ENCODE results near the gene MS4A4A.

The MS4A4A gene

GRCh38 chr11:60321051-60321450 is 40.6 kb downstream of the MS4A4A start:
- no peaks in the 10 kb centered on the region for H3K27me3 ChIP-seq (ENCODE audit: control insufficient read depth in 2 of 2, insufficient read depth in 2 of 2, low read length in 2 of 2)
- no peaks in the 10 kb centered on the region for H3K4me1 ChIP-seq (ENCODE audit: control insufficient read depth in 2 of 2, insufficient read depth in 2 of 2, low read length in 2 of 2)
- H3K27ac ChIP-seq (ENCODE audit: low read depth in 2 of 2, low read length in 2 of 2), result no peak overlapping the region
- peaks cover 0 to 2% of the 10 kb centered on the region in 2 donors for H3K9me3 ChIP-seq (ENCODE audit: control insufficient read depth in 2 of 2, low read length in 2 of 2)
- H3K9ac ChIP-seq (ENCODE audit: low read depth in 1 of 2, low read length in 2 of 2), result no peak overlapping the region
- no peak overlapping the region for H3K4me3 ChIP-seq (ENCODE audit: low read length in 2 of 2)
- no peaks in the 10 kb centered on the region for H3K36me3 ChIP-seq (ENCODE audit: control insufficient read depth in 2 of 2, insufficient read depth in 2 of 2, low read length in 2 of 2)

- Histone ChIP-seq H3K4me3 (ENCODE audit: low read length in 2 of 2) (no peak within 1 kb of the TSS), H3K27me3 (ENCODE audit: control insufficient read depth in 2 of 2, insufficient read depth in 2 of 2, low read length in 2 of 2) (no peaks in the 10 kb centered on the region), H3K4me1 (ENCODE audit: control insufficient read depth in 2 of 2, insufficient read depth in 2 of 2, low read length in 2 of 2) (no peaks in the 10 kb centered on the region), H3K36me3 (ENCODE audit: control insufficient read depth in 2 of 2, insufficient read depth in 2 of 2, low read length in 2 of 2) (no peaks in the 10 kb centered on the region), H3K9me3 (ENCODE audit: control insufficient read depth in 2 of 2, low read length in 2 of 2) (peaks cover 0 to 5% of the 10 kb centered on the region in 2 donors), H3K27ac (ENCODE audit: low read depth in 2 of 2, low read length in 2 of 2) (no peak within 1 kb of the TSS), H3K9ac (ENCODE audit: low read depth in 1 of 2, low read length in 2 of 2) (no peak within 1 kb of the TSS)
Measured at GRCh38 chr11:60326955-60327354, 46.5 kb downstream of the MS4A4A start, which contains the start of gene MS4A6E. Gene MS4A6E, plus strand, starts transcription at chr11:60327255. Its CDS starts 7,641 bp downstream, at chr11:60334896.

DNA sequence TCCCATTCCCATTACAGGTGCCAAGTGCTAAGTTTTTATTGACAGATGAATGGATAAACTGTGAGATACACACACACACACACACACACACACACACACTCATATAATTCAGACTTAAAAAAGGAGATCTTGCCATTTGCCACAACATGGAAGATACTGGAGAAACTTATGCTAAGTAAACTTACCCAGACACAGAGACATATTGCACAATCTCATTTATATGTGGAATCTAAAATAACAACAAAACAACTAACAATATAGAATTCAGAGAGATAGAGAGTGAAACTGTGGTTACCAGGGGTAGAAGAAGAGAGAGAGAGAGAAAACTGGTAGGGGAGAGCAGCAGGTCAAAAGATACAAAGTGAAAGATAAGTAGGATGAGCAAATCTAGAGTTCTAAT is 48.0 kb downstream of the MS4A4A start:
- Histone ChIP-seq H3K9ac (ENCODE audit: low read depth in 1 of 2, low read length in 2 of 2) (no peak overlapping the region), H3K4me3 (ENCODE audit: low read length in 2 of 2) (no peak overlapping the region), H3K4me1 (ENCODE audit: control insufficient read depth in 2 of 2, insufficient read depth in 2 of 2, low read length in 2 of 2) (no peaks in the 10 kb centered on the region), H3K27me3 (ENCODE audit: control insufficient read depth in 2 of 2, insufficient read depth in 2 of 2, low read length in 2 of 2) (no peaks in the 10 kb centered on the region), H3K36me3 (ENCODE audit: control insufficient read depth in 2 of 2, insufficient read depth in 2 of 2, low read length in 2 of 2) (no peaks in the 10 kb centered on the region), H3K27ac (ENCODE audit: low read depth in 2 of 2, low read length in 2 of 2) (no peak overlapping the region), H3K9me3 (ENCODE audit: control insufficient read depth in 2 of 2, low read length in 2 of 2) (peaks cover 0 to 5% of the 10 kb centered on the region in 2 donors)

DNA sequence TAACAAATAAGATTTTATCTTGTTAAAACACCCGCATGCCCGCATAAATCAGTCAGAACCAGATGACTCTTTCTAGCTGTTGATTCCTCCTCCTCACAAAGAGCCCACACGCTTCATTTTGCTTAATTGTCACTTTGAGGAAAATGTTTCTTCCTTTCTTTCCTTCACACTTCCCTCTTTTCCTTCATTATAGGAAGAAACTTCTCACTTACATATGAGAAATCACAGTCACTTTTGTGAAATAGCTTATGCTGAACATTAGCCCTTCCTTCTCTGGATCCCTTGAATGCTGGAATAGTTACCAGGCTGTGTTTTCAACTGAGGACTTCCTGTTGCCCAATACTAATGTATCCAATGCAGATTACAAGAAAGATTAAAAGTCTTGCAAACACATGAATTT is 52.4 kb downstream of the MS4A4A start:
- no peak overlapping the region for H3K27ac ChIP-seq (ENCODE audit: low read depth in 2 of 2, low read length in 2 of 2)
- H3K4me1 ChIP-seq (ENCODE audit: control insufficient read depth in 2 of 2, insufficient read depth in 2 of 2, low read length in 2 of 2), result peaks cover 0 to 2% of the 10 kb centered on the region in 2 donors
- no peak overlapping the region for H3K4me3 ChIP-seq (ENCODE audit: low read length in 2 of 2)
- H3K9ac ChIP-seq (ENCODE audit: low read depth in 1 of 2, low read length in 2 of 2), result no peak overlapping the region
- H3K27me3 ChIP-seq (ENCODE audit: control insufficient read depth in 2 of 2, insufficient read depth in 2 of 2, low read length in 2 of 2), result no peaks in the 10 kb centered on the region
- H3K36me3 ChIP-seq (ENCODE audit: control insufficient read depth in 2 of 2, insufficient read depth in 2 of 2, low read length in 2 of 2), result no peaks in the 10 kb centered on the region
- H3K9me3 ChIP-seq (ENCODE audit: control insufficient read depth in 2 of 2, low read length in 2 of 2), result no peaks in the 10 kb centered on the region

GRCh38 chr11:60334005-60334620 is 53.6 kb downstream of the MS4A4A start:
- no peaks in the 10 kb centered on the region for H3K36me3 ChIP-seq (ENCODE audit: control insufficient read depth in 2 of 2, insufficient read depth in 2 of 2, low read length in 2 of 2)
- H3K9ac ChIP-seq (ENCODE audit: low read depth in 1 of 2, low read length in 2 of 2), result no peak overlapping the region
- H3K27ac ChIP-seq (ENCODE audit: low read depth in 2 of 2, low read length in 2 of 2), result no peak overlapping the region
- H3K4me3 ChIP-seq (ENCODE audit: low read length in 2 of 2), result no peak overlapping the region
- no peaks in the 10 kb centered on the region for H3K27me3 ChIP-seq (ENCODE audit: control insufficient read depth in 2 of 2, insufficient read depth in 2 of 2, low read length in 2 of 2)
- peaks cover 0 to 2% of the 10 kb centered on the region in 2 donors for H3K4me1 ChIP-seq (ENCODE audit: control insufficient read depth in 2 of 2, insufficient read depth in 2 of 2, low read length in 2 of 2)
- no peaks in the 10 kb centered on the region for H3K9me3 ChIP-seq (ENCODE audit: control insufficient read depth in 2 of 2, low read length in 2 of 2)

- Histone ChIP-seq H3K9ac (ENCODE audit: low read depth in 1 of 2, low read length in 2 of 2) (no peak overlapping the region), H3K36me3 (ENCODE audit: control insufficient read depth in 2 of 2, insufficient read depth in 2 of 2, low read length in 2 of 2) (no peaks in the 10 kb centered on the region), H3K4me1 (ENCODE audit: control insufficient read depth in 2 of 2, insufficient read depth in 2 of 2, low read length in 2 of 2) (peaks cover 0 to 2% of the 10 kb centered on the region in 2 donors), H3K27me3 (ENCODE audit: control insufficient read depth in 2 of 2, insufficient read depth in 2 of 2, low read length in 2 of 2) (no peaks in the 10 kb centered on the region), H3K9me3 (ENCODE audit: control insufficient read depth in 2 of 2, low read length in 2 of 2) (no peaks in the 10 kb centered on the region), H3K27ac (ENCODE audit: low read depth in 2 of 2, low read length in 2 of 2) (no peak overlapping the region), H3K4me3 (ENCODE audit: low read length in 2 of 2) (no peak overlapping the region)
Measured at GRCh38 chr11:60336767-60337391, 56.4 kb downstream of the MS4A4A start.

- Histone ChIP-seq H3K36me3 (ENCODE audit: control insufficient read depth in 2 of 2, insufficient read depth in 2 of 2, low read length in 2 of 2) (no peaks in the 10 kb centered on the region), H3K9ac (ENCODE audit: low read depth in 1 of 2, low read length in 2 of 2) (no peak overlapping the region), H3K4me3 (ENCODE audit: low read length in 2 of 2) (no peak overlapping the region), H3K27me3 (ENCODE audit: control insufficient read depth in 2 of 2, insufficient read depth in 2 of 2, low read length in 2 of 2) (no peaks in the 10 kb centered on the region), H3K27ac (ENCODE audit: low read depth in 2 of 2, low read length in 2 of 2) (no peak overlapping the region), H3K4me1 (ENCODE audit: control insufficient read depth in 2 of 2, insufficient read depth in 2 of 2, low read length in 2 of 2) (peaks cover 0 to 2% of the 10 kb centered on the region in 2 donors), H3K9me3 (ENCODE audit: control insufficient read depth in 2 of 2, low read length in 2 of 2) (no peaks in the 10 kb centered on the region)
Measured at GRCh38 chr11:60338053-60338452, 57.6 kb downstream of the MS4A4A start.

DNA sequence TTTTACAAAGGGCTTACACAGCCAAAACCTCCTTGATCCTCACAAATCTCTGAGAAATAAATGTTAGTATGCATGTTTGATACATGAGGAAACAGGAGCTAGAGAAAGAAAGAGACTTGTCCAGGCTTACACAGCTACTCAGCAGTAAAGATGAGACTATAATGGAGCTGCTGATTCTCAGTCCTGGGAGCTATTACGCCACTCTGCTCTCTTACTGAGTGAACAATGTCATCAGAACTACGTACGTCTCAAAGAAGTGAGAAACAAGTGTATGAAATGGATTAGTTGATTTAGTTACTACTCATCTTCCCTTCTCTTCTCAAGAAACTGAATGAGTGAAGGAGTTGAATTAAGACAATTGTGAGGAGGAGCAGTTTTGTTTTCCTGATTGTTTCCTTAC is 58.9 kb downstream of the MS4A4A start:
- Histone ChIP-seq H3K9me3 (ENCODE audit: control insufficient read depth in 2 of 2, low read length in 2 of 2) (no peaks in the 10 kb centered on the region), H3K9ac (ENCODE audit: low read depth in 1 of 2, low read length in 2 of 2) (no peak overlapping the region)

DNA sequence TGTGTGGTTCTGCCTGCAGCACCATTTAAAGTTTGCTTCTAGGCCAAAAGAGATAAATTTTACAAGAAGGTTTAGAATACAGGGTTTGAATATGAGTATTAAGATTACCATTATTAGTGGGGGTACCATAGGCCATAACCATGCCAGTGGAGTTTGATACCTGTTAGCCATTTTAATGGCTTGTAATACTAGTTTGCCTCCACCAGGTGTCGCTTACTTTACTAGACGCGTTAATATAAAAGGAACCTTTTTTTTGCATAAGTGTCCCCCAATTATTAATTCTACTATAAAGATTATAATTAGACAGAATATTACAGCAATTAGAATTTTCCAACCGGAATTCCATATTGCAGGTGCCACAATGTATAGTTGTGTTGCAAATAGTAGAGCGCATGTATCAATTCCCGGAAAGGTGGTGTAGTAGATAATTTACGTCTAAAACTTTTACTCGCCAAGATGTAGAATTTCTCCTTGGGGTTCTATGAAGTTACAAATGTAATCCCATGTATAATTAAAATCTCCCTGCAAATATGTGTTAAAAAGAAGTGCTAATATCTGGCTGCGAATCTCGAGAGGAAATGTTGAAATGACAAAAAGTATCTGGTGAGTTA is 62.7 kb downstream of the MS4A4A start:
- H3K27ac ChIP-seq (ENCODE audit: low read depth in 2 of 2, low read length in 2 of 2), result no peak overlapping the region
- no peaks in the 10 kb centered on the region for H3K27me3 ChIP-seq (ENCODE audit: control insufficient read depth in 2 of 2, insufficient read depth in 2 of 2, low read length in 2 of 2)
- no peak overlapping the region for H3K4me3 ChIP-seq (ENCODE audit: low read length in 2 of 2)
- H3K9ac ChIP-seq (ENCODE audit: low read depth in 1 of 2, low read length in 2 of 2), result no peak overlapping the region
- no peaks in the 10 kb centered on the region for H3K4me1 ChIP-seq (ENCODE audit: control insufficient read depth in 2 of 2, insufficient read depth in 2 of 2, low read length in 2 of 2)
- no peaks in the 10 kb centered on the region for H3K9me3 ChIP-seq (ENCODE audit: control insufficient read depth in 2 of 2, low read length in 2 of 2)
- no peaks in the 10 kb centered on the region for H3K36me3 ChIP-seq (ENCODE audit: control insufficient read depth in 2 of 2, insufficient read depth in 2 of 2, low read length in 2 of 2)

More for the DNA sequence above, 58.9 kb downstream of the MS4A4A start:
- H3K27me3 ChIP-seq (ENCODE audit: control insufficient read depth in 2 of 2, insufficient read depth in 2 of 2, low read length in 2 of 2), result no peaks in the 10 kb centered on the region
- no peak overlapping the region for H3K4me3 ChIP-seq (ENCODE audit: low read length in 2 of 2)
- no peak overlapping the region for H3K27ac ChIP-seq (ENCODE audit: low read depth in 2 of 2, low read length in 2 of 2)
- H3K36me3 ChIP-seq (ENCODE audit: control insufficient read depth in 2 of 2, insufficient read depth in 2 of 2, low read length in 2 of 2), result no peaks in the 10 kb centered on the region
- H3K4me1 ChIP-seq (ENCODE audit: control insufficient read depth in 2 of 2, insufficient read depth in 2 of 2, low read length in 2 of 2), result peaks cover 0 to 2% of the 10 kb centered on the region in 2 donors

- H3K27ac ChIP-seq (ENCODE audit: low read depth in 2 of 2, low read length in 2 of 2), result no peak overlapping the region
- H3K27me3 ChIP-seq (ENCODE audit: control insufficient read depth in 2 of 2, insufficient read depth in 2 of 2, low read length in 2 of 2), result no peaks in the 10 kb centered on the region
- no peaks in the 10 kb centered on the region for H3K4me1 ChIP-seq (ENCODE audit: control insufficient read depth in 2 of 2, insufficient read depth in 2 of 2, low read length in 2 of 2)
- no peak overlapping the region for H3K9ac ChIP-seq (ENCODE audit: low read depth in 1 of 2, low read length in 2 of 2)
- H3K4me3 ChIP-seq (ENCODE audit: low read length in 2 of 2), result no peak overlapping the region
- no peaks in the 10 kb centered on the region for H3K9me3 ChIP-seq (ENCODE audit: control insufficient read depth in 2 of 2, low read length in 2 of 2)
- H3K36me3 ChIP-seq (ENCODE audit: control insufficient read depth in 2 of 2, insufficient read depth in 2 of 2, low read length in 2 of 2), result no peaks in the 10 kb centered on the region
Measured at GRCh38 chr11:60344146-60344545, 63.7 kb downstream of the MS4A4A start.
